ENCODE results near the gene STEAP1B. TPM values are rescaled to one million over a fixed set of nuclear protein-coding genes. Genes with fewer than 3 reads are reported as not detected.

STEAP1B gene
- polyA plus RNA-seq, 3 donors, result 0.16 TPM; not detected in 2

- no peak overlapping the region for H3K4me3 Mint-ChIP-seq
- Histone ChIP-seq H3K79me2 (ENCODE audit: insufficient read depth, low read length) (no peaks in the 10 kb centered on the region), H3K36me3 (replicated peaks in 1 of 2; ENCODE audit: control insufficient read depth in 1 of 2, insufficient read depth in 2 of 2, low read length in 2 of 2) (no peaks in the 10 kb centered on the region), H3K9ac (ENCODE audit: insufficient read depth, low read length, poor library complexity, severe bottlenecking) (no peak overlapping the region), H3K9me3 (replicated peaks in 1 of 2; ENCODE audit: control insufficient read depth in 1 of 2, insufficient read depth in 1 of 2, low read length in 2 of 2) (no peaks in the 10 kb centered on the region), H4K20me1 (ENCODE audit: insufficient read depth, low read length) (no peaks in the 10 kb centered on the region), H3K4me1 (ENCODE audit: control insufficient read depth in 1 of 2, insufficient read depth in 2 of 2, low read length in 2 of 2) (no peaks in the 10 kb centered on the region), H3K27ac (ENCODE audit: low read depth in 1 of 2, low read length in 2 of 2) (no peak overlapping the region), H3K4me3 (replicated peaks in 1 of 3; ENCODE audit: low read depth in 2 of 3, low read length in 3 of 3) (no peak overlapping the region), H2AFZ (ENCODE audit: insufficient read depth, low read depth, low read length, poor library complexity, severe bottlenecking) (no peak overlapping the region), H3K4me2 (replicated peaks; ENCODE audit: extremely low read depth, low read length, poor library complexity, severe bottlenecking) (no peak overlapping the region), H3K27me3 (ENCODE audit: control insufficient read depth in 2 of 2, insufficient read depth in 2 of 2, low read length in 2 of 2) (no peaks in the 10 kb centered on the region)
- no peak for TF ChIP-seq CTCF (IDR thresholded peaks at IDR 0.05)
- no peaks in the 10 kb centered on the region for H3K27me3 Mint-ChIP-seq (ENCODE audit: low read depth in 3 of 3)
- DNase-seq, result no peak
- intact Hi-C loops (cut with micrococcal nuclease), result no loop called here
- peaks cover 0 to 4% (median 2%) of the 10 kb centered on the region in 7 donors for H3K9me3 Mint-ChIP-seq
- no peak overlapping the region for H3K27ac Mint-ChIP-seq
- H3K4me1 Mint-ChIP-seq, result peaks cover 2% of the 10 kb centered on the region
- H3K36me3 Mint-ChIP-seq, result no peaks in the 10 kb centered on the region
Measured at GRCh38 chr7:22399091-22399490, 100.9 kb downstream of the STEAP1B start.

- no peak overlapping the region for H3K9ac ChIP-seq (ENCODE audit: insufficient read depth, low read length, poor library complexity, severe bottlenecking)
- H4K20me1 ChIP-seq (ENCODE audit: insufficient read depth, low read length), result no peaks in the 10 kb centered on the region
- no peaks in the 10 kb centered on the region for H3K4me1 ChIP-seq (ENCODE audit: control insufficient read depth in 1 of 2, insufficient read depth in 2 of 2, low read length in 2 of 2)
- WGBS (ENCODE audit: insufficient coverage), result 95% methylated on average over 4 of the region's 5 CpGs
- H3K36me3 ChIP-seq (replicated peaks in 1 of 2; ENCODE audit: control insufficient read depth in 1 of 2, insufficient read depth in 2 of 2, low read length in 2 of 2), result no peaks in the 10 kb centered on the region
- H3K9me3 Mint-ChIP-seq, result peaks cover 0 to 3% (median 0%) of the 10 kb centered on the region in 7 donors
- H3K27me3 ChIP-seq (ENCODE audit: control insufficient read depth in 2 of 2, insufficient read depth in 2 of 2, low read length in 2 of 2), result no peaks in the 10 kb centered on the region
- H3K9me3 ChIP-seq (replicated peaks in 1 of 2; ENCODE audit: control insufficient read depth in 1 of 2, insufficient read depth in 1 of 2, low read length in 2 of 2), result no peaks in the 10 kb centered on the region
- no peak overlapping the region for H3K27ac ChIP-seq (ENCODE audit: low read depth in 1 of 2, low read length in 2 of 2)
- no peaks in the 10 kb centered on the region for H3K79me2 ChIP-seq (ENCODE audit: insufficient read depth, low read length)
- intact Hi-C loops (cut with micrococcal nuclease), result no loop called here
- no peak overlapping the region for H3K27ac Mint-ChIP-seq
- DNase-seq, result no peak
- no peak for TF ChIP-seq CTCF (IDR thresholded peaks at IDR 0.05)
- peaks cover 0 to 2% (median 0%) of the 10 kb centered on the region in 3 donors for H3K27me3 Mint-ChIP-seq (ENCODE audit: low read depth in 3 of 3)
- no peak overlapping the region for H3K4me3 Mint-ChIP-seq
- no peak overlapping the region for H3K4me2 ChIP-seq (replicated peaks; ENCODE audit: extremely low read depth, low read length, poor library complexity, severe bottlenecking)
- no peak overlapping the region for H2AFZ ChIP-seq (ENCODE audit: insufficient read depth, low read depth, low read length, poor library complexity, severe bottlenecking)
- no peak overlapping the region for H3K4me3 ChIP-seq (replicated peaks in 1 of 3; ENCODE audit: low read depth in 2 of 3, low read length in 3 of 3)
- peaks cover 2% of the 10 kb centered on the region for H3K4me1 Mint-ChIP-seq
- no peaks in the 10 kb centered on the region for H3K36me3 Mint-ChIP-seq
Measured at GRCh38 chr7:22397981-22398380, 102.0 kb downstream of the STEAP1B start.
